Panc1 (cell line): ENCODE data around the gene COX17. TPM values are rescaled to one million over a fixed set of nuclear protein-coding genes. Genes with fewer than 3 reads are reported as not detected.

Experiments
- ATAC-seq: fragments of 200-7000 bp; cut with Tn5 transposase; 2 replicates; pipeline ENCODE4 v1.9.1; 2020; ENCODE audit warnings: mild to moderate bottlenecking, moderate library complexity
- BruUV-seq: library from RNA; stranded (reverse); fragments of 400-500 nt; replicated peaks from 2 replicates; lab custom pipeline; 2021; lab: Mats Ljungman, UMichigan
- CTCF ChIA-PET: fragments of 300-600 bp; sonication (Branson Sonifier 250); formaldehyde crosslinking; loops from one replicate; lab custom pipeline; 2022; ENCODE audit warnings: antibody characterized with exemption; lab: Charles Lee
- POLR2A ChIA-PET: fragments of 300-600 bp; sonication (Branson Sonifier 250); formaldehyde crosslinking; loops from one replicate; lab custom pipeline; 2022; ENCODE audit warnings: antibody characterized with exemption; lab: Charles Lee
- DNase-seq: peaks from one replicate; pipeline ENCODE4 v3.0.0-alpha.2; 2010; ENCODE audit warnings: low read depth, low spot score
- H3K27ac ChIP-seq: 2 replicates; pipeline ENCODE4 v1.5.1; 2011; ENCODE audit warnings: mild to moderate bottlenecking, low read length, inconsistent platforms
- H3K27me3 ChIP-seq: fragments of 200-500 bp; sonication (Bioruptor generic); 2 replicates; pipeline ENCODE4 v1.6.0; 2014; ENCODE audit warnings: low read length, inconsistent platforms; ENCODE audit not compliant: control insufficient read depth, insufficient read depth
- H3K36me3 ChIP-seq: fragments of 200-500 bp; sonication (Bioruptor generic); 2 replicates; pipeline ENCODE4 v1.5.1; 2014; ENCODE audit warnings: inconsistent platforms, mild to moderate bottlenecking, low read length, moderate library complexity; ENCODE audit not compliant: control insufficient read depth, insufficient read depth
- H3K4me1 ChIP-seq: 2 replicates; pipeline ENCODE4 v1.5.1; 2011; ENCODE audit warnings: inconsistent platforms, mild to moderate bottlenecking, low read length, moderate library complexity; ENCODE audit not compliant: control insufficient read depth, insufficient read depth
- H3K4me3 ChIP-seq, 2 experiments: 2 replicates each; pipeline ENCODE4 v1.5.1; 2011 to 2012; ENCODE audit warnings: low read depth in 2 of 2, low read length in 2 of 2, mild to moderate bottlenecking in 2 of 2, inconsistent platforms in 1 of 2, moderate library complexity in 1 of 2
- H3K9me3 ChIP-seq: fragments of 200-500 bp; sonication (Bioruptor generic); 2 replicates; pipeline ENCODE4 v1.5.1; 2014; ENCODE audit warnings: low read depth, mild to moderate bottlenecking, inconsistent platforms, low read length, moderate library complexity; ENCODE audit not compliant: control insufficient read depth, insufficient read depth
- CTCF ChIP-seq: fragments of 450-650 bp; IDR thresholded peaks from 2 replicates; pipeline ENCODE4 v1.5.1; 2017; ENCODE audit warnings: mild to moderate bottlenecking
- POLR2AphosphoS5 ChIP-seq: IDR thresholded peaks from 2 replicates; pipeline ENCODE4 v1.6.1; 2012; ENCODE audit warnings: mild to moderate bottlenecking, low read depth, low read length, moderate library complexity
- SIN3A ChIP-seq: IDR thresholded peaks from 2 replicates; pipeline ENCODE4 v1.6.1; 2012; ENCODE audit warnings: low read depth, mild to moderate bottlenecking, low read length, moderate library complexity, borderline replicate concordance; ENCODE audit not compliant: insufficient read depth
- TCF7L2 ChIP-seq: IDR thresholded peaks from 2 replicates; pipeline ENCODE4 v1.6.1; 2011; ENCODE audit warnings: mild to moderate bottlenecking, low read depth, low read length, inconsistent platforms
- in situ Hi-C: cut with HindIII; loops from 2 replicates; pipeline ENCODE4 v1.10.0; 2016; ENCODE audit warnings: low sequenced_read_pairs, low pct_unique_long_range_greater_than_20kb
- intact Hi-C: fragments of 100-400 bp; cut with micrococcal nuclease; formaldehyde crosslinking; loops from one replicate; pipeline ENCODE4 v1.10.0; 2022; ENCODE audit not compliant: unreplicated experiment
- total RNA-seq: library from RNA; stranded (reverse); gene quantifications from one replicate; pipeline ENCODE4 v1.2.1, GENCODE V29; 2021; ENCODE audit not compliant: unreplicated experiment
- TF ChIP-seq, protein P1 (sequence below), 2 experiments: IDR thresholded peaks; 2 replicates each; pipeline ENCODE4 v1.6.1; 2011 to 2012; ENCODE audit warnings: low read depth in 2 of 2, control low read depth in 1 of 2, low read length in 1 of 2, mild to moderate bottlenecking in 1 of 2, moderate library complexity in 1 of 2; ENCODE audit not compliant: insufficient read depth in 1 of 2

The COX17 gene
- total RNA-seq, 1 experiment from 2014 or later, result 81.6 TPM

- Histone ChIP-seq H3K27me3 (no peaks in the 10 kb centered on the region; the same call in 1 of the 2 replicates), H3K36me3 (no peaks in the 10 kb centered on the region), H3K27ac (no peak overlapping the region), H3K4me3 (no peak overlapping the region), H3K4me1 (no peaks in the 10 kb centered on the region), H3K9me3 (no peaks in the 10 kb centered on the region)
- DNase-seq, result no peak
- no peak for TF ChIP-seq SIN3A
- TF ChIP-seq, protein P1, sequence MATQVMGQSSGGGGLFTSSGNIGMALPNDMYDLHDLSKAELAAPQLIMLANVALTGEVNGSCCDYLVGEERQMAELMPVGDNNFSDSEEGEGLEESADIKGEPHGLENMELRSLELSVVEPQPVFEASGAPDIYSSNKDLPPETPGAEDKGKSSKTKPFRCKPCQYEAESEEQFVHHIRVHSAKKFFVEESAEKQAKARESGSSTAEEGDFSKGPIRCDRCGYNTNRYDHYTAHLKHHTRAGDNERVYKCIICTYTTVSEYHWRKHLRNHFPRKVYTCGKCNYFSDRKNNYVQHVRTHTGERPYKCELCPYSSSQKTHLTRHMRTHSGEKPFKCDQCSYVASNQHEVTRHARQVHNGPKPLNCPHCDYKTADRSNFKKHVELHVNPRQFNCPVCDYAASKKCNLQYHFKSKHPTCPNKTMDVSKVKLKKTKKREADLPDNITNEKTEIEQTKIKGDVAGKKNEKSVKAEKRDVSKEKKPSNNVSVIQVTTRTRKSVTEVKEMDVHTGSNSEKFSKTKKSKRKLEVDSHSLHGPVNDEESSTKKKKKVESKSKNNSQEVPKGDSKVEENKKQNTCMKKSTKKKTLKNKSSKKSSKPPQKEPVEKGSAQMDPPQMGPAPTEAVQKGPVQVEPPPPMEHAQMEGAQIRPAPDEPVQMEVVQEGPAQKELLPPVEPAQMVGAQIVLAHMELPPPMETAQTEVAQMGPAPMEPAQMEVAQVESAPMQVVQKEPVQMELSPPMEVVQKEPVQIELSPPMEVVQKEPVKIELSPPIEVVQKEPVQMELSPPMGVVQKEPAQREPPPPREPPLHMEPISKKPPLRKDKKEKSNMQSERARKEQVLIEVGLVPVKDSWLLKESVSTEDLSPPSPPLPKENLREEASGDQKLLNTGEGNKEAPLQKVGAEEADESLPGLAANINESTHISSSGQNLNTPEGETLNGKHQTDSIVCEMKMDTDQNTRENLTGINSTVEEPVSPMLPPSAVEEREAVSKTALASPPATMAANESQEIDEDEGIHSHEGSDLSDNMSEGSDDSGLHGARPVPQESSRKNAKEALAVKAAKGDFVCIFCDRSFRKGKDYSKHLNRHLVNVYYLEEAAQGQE (IDR thresholded peaks at IDR 0.05; ENCODE audit: insufficient read depth in 1 of 2, low read depth in 2 of 2, low read length in 1 of 2), result no peak
- no peak for TF ChIP-seq CTCF
- TF ChIP-seq TCF7L2, result no peak
- TF ChIP-seq POLR2AphosphoS5, result no peak
- in situ Hi-C loops, result no loop called here
- BruUV-seq, result no TSS peak
- intact Hi-C loops, result no loop called here
- no peak for ATAC-seq
- ChIA-PET POLR2A (no interaction called here), CTCF (no interaction called here)
Observed at GRCh38 chr3:119628390-119628789, 48.8 kb downstream of the COX17 start.

DNA sequence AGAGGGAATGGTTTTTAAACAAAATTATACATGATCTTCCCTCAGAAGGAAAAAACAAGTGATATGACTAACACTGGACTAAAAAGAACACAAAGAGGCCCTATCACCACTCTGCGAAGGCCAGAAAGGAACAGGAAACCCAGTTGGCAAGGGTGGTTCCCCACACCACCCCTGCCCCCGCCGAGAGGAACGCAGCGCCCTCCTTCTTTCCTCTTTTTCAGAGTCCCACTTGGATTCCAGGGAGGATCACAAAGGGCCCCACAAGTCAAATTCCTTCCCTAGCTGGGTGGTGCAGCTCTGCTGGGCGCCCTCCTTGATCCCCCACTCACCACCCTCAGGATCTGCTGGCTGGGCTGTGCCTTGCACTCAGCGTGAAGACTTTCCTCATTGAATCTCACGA, 49.7 kb downstream of the COX17 start:
- POLR2A ChIA-PET, result no interaction called here
- Histone ChIP-seq H3K27ac (no peak overlapping the region), H3K36me3 (no peaks in the 10 kb centered on the region), H3K27me3 (no peaks in the 10 kb centered on the region; the same call in 1 of the 2 replicates), H3K4me3 (no peak overlapping the region), H3K4me1 (no peaks in the 10 kb centered on the region), H3K9me3 (no peaks in the 10 kb centered on the region)
- no TSS peak for BruUV-seq
- DNase-seq (no peak), ATAC-seq (no peak)
- in situ Hi-C loops (no loop called here), intact Hi-C loops (no loop called here)
- no peak for TF ChIP-seq CTCF
- TF ChIP-seq SIN3A, result no peak
- TF ChIP-seq POLR2AphosphoS5, result no peak
- TF ChIP-seq, protein P1 (IDR thresholded peaks at IDR 0.05; ENCODE audit: insufficient read depth in 1 of 2, low read depth in 2 of 2, low read length in 1 of 2), result no peak
- TF ChIP-seq TCF7L2, result no peak
- CTCF ChIA-PET, result no interaction called here
